HG02981 (cell line): Measurements from ENCODE around the gene LPP.

Source experiments
- ATAC-seq: cut with Tn5 transposase; IDR thresholded peaks from one replicate; pipeline ENCODE4 v1.9.1; 2021; ENCODE audit warnings: mild to moderate bottlenecking, moderate library complexity; ENCODE audit not compliant: unreplicated experiment

Gene LPP

GRCh38 chr3:188497021-188497420 lies 343.1 kb downstream of the LPP start:
- ATAC-seq: no peak

- no peak for ATAC-seq
Measured at GRCh38 chr3:188503647-188504046, 349.7 kb downstream of the LPP start.

- no peak for ATAC-seq
Measured at GRCh38 chr3:188505151-188505550, 351.2 kb downstream of the LPP start.

- ATAC-seq: no peak
Measured at GRCh38 chr3:188505911-188506310, 352.0 kb downstream of the LPP start.

- ATAC-seq: no peak
Measured at GRCh38 chr3:188506446-188506845, 352.5 kb downstream of the LPP start.

DNA sequence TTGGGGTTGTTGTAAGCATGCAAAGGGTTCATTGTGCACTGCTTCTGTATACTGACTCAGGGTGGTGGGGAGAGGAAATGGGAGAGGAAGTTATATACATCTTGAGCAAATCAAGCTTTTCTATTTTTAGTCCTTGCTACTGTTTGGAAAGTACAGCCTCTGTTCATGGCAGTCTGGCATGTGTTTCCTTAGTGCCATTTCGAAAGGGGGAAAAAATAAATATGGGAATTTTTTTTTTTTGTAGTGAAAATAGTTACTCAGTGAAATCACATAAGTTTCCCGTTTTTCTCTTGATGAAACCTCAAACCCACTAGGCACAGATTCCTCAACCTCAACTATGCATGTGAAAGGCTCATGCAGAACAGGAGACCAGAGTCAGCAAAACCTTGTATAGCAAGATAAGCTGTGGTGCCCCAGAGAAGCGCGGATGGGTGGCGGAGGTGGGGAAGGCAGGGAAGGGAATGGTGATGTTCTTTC lies 353.3 kb downstream of the LPP start:
- no peak for ATAC-seq

DNA sequence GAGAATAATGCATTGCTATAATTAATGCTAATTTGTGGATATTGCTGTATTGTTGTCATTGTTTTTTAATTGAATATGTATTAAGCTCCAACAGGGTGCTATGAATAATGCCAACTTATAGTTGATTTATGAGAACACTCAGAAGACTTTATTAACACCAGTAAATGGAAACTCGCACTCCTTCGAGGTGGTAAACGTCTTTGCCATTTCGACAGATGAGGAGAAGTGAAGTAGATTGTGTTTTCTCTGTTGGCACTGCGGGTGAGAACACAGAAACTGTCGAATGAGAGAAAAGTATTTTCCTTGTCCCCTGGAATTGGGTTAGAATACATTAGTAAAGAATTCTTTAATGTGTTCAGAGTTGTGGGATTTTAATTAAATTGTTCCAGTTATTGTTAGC lies 354.5 kb downstream of the LPP start:
- ATAC-seq: no peak

DNA sequence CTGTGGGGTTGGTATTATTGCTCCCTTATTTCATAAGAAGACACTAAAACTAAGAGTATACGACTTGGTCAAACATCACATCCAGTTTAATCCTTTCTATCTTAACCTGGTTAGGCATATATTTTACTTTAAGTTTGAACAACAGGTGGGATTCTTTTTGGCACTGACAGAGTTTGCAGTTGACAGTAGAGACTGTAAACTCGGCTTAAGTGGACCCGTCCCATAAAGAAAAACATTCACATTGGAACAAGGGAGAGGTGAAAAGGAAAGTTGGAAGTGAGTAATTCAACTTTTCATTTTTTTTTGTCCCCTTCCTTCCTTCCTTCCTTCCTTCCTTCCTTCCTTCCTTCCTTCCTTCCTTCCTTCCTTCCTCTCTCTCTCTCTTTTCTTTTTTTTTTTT lies 355.4 kb downstream of the LPP start:
- no peak for ATAC-seq

DNA sequence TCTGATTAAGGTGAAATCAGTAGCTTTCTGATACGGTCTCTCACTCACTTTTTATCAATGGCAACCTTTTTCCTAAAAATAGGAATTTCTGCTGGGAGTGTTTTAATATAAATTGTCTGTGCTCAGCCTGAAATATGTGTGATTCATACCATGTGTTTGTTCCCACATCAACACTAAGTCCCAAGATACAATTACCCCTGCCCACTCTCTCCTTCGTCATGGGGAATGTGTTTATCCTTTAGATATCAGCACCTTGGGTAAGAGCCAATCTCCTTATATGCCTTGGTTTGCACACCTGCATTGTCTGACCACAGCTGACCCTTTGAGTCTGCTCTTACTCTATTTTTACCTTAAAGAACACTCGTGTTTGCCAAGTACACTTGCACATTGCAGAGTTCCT lies 356.4 kb downstream of the LPP start:
- no peak for ATAC-seq

- ATAC-seq: no peak
Measured at GRCh38 chr3:188513662-188514328, 359.8 kb downstream of the LPP start.

- no peak for ATAC-seq
Measured at GRCh38 chr3:188516515-188516914, 362.6 kb downstream of the LPP start.

DNA sequence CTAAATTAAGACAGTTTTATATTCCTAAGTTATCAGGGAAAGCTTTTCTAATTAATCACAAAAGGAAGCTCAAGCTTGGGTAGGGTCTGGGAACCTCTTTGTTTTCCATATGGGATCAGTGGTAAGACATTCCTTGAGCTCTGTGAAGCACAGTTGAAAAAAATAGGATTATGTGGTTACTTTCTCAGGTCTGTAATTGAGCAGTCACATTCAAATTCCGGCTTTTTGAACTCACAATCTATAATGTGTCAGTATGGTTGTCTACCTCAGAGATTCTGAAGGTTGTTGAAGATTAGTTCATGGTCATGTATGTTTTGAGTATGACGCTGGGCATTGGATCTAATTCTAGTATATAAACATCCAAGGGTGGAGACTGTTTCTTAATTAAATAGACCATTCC lies 364.5 kb downstream of the LPP start:
- no peak for ATAC-seq

DNA sequence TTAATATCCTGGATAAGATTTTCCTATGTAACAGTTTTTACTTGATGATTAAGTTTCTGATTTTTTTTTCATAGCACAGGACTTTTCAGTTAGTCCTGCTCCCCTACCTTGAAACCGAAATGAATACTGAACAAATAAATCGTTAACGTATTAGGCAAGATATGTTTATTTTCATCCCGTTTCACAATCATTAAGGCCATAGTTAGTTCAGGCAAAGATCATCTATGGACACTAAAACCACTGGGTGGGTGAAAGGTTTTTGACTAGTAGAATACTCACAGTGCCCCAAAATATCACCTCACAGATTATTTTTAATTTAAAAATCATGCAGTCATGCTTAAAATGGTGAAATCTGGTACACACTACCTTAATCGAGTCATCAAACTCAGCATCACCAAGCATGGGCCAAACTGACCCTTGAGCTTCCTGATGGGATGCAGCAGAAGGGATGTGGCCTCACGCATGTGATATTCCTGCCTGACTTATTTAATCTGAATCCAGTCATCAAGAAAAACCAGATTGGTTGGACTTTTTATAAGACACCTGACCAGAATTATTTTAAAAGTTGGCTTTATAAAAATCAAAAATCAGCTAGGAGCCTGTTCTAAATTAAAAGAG lies 365.0 kb downstream of the LPP start:
- no peak for ATAC-seq

DNA sequence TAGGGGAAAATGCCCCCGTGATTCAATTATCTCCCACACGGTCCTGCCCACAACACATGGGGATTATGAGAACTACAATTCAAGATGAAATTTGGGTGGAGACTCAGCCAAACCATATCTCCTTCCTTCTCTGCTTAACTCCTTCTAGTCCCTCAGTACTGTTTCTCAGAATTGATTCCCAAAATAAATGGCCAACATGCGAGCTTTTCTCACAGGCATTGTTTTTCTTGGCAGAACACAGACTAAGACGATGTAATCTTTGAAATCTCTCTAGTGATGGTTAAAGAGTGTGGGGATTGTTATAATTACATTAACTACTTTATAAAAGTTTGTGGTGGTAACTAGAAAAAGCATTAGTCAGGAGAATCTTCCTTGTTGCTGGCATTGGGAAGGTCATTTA lies 366.5 kb downstream of the LPP start:
- no peak for ATAC-seq

GRCh38 chr3:188522115-188522514 lies 368.2 kb downstream of the LPP start:
- ATAC-seq: no peak

GRCh38 chr3:188523291-188523690 lies 369.3 kb downstream of the LPP start:
- ATAC-seq: no peak

- no peak for ATAC-seq
Measured at GRCh38 chr3:188524052-188524451, 370.1 kb downstream of the LPP start.

- ATAC-seq: no peak
Measured at GRCh38 chr3:188526057-188526456, 372.1 kb downstream of the LPP start.

GRCh38 chr3:188527389-188527788 lies 373.4 kb downstream of the LPP start:
- ATAC-seq: no peak

DNA sequence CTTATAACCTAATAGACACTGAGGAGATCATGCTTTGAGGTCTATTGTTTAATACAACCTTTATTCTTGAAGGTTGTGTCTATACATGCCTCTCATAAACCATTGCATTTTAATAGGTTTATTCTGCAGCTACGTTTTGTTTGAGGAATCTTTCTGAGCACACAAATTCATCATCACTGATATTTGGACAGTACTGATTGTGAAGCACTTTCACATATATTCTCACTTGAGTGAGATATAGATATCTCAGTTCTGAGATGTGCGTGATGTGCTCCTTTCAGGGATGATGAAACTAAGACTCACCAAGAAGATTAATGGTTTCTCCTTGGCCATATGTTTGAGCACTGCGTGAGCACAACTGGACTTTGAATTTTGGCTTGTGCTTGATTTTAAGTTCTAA lies 374.4 kb downstream of the LPP start:
- no peak for ATAC-seq

GRCh38 chr3:188529228-188529627 lies 375.3 kb downstream of the LPP start:
- no peak for ATAC-seq

- no peak for ATAC-seq
Measured at GRCh38 chr3:188530226-188530625, 376.3 kb downstream of the LPP start.

DNA sequence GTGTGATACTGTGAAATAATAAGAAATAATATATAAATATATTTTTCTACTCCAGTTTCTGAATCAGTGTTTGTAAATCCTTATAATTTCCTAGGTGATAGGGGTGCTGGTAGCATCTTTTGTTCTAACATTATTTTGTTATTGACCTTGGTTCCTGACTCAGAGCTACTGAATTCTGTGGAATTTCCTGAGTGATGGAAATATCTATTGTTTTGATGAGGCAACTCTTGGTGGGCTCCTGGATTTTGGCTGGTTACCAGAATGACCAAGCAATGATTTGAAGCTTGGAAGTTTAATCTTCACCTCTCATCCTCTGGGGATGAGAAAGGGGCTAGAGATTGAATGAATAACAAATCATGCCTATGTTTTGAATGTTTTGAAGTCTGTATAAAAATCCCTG lies 377.3 kb downstream of the LPP start:
- no peak for ATAC-seq
